Endothelial cell (in vitro differentiated cells): ENCODE measurements around the gene FUT7. TPM values are rescaled to one million over a fixed set of nuclear protein-coding genes. Genes with fewer than 3 reads are reported as not detected.
A peak's percentile ranks its signal among the peaks of the same experiment; 100 is the strongest.

Experiments used
- DNase-seq: peaks from one replicate; pipeline ENCODE4 v3.0.0; 2021; ENCODE audit warnings: low spot score
- H3K27ac Mint-ChIP-seq: one replicate; pipeline ENCODE4 v1.8.0; 2021; ENCODE audit warnings: mixed read lengths, inconsistent platforms; ENCODE audit not compliant: unreplicated experiment
- H3K27me3 Mint-ChIP-seq: one replicate; pipeline ENCODE4 v1.8.0; 2021; ENCODE audit warnings: mild to moderate bottlenecking, moderate library complexity, mixed read lengths, inconsistent platforms; ENCODE audit not compliant: unreplicated experiment
- H3K36me3 Mint-ChIP-seq: one replicate; pipeline ENCODE4 v1.8.0; 2021; ENCODE audit warnings: mild to moderate bottlenecking, low read depth, mixed read lengths, inconsistent platforms; ENCODE audit not compliant: unreplicated experiment
- H3K4me1 Mint-ChIP-seq: one replicate; pipeline ENCODE4 v1.8.0; 2021; ENCODE audit warnings: mild to moderate bottlenecking, mixed read lengths, inconsistent platforms; ENCODE audit not compliant: unreplicated experiment
- H3K4me3 Mint-ChIP-seq: one replicate; pipeline ENCODE4 v1.8.0; 2021; ENCODE audit warnings: mild to moderate bottlenecking, mixed read lengths, inconsistent platforms; ENCODE audit not compliant: unreplicated experiment
- H3K9me3 Mint-ChIP-seq: one replicate; pipeline ENCODE4 v1.8.0; 2021; ENCODE audit warnings: mixed read lengths, inconsistent platforms; ENCODE audit not compliant: unreplicated experiment
- total RNA-seq: library from RNA; stranded (reverse); fragmentation: NEBNext Ultra II Directional; extraction: Animal tissue kit (Norgen Biotek cat#: 25700); gene quantifications from one replicate; pipeline ENCODE4 v1.2.1, GENCODE V29; 2021; ENCODE audit not compliant: unreplicated experiment
- TF ChIP-seq, protein P1 (sequence below): fragments of 200-600 bp; sonication (generic); IDR thresholded peaks from one replicate; pipeline ENCODE4 v1.5.0; 2021; ENCODE audit warnings: antibody characterized with exemption; ENCODE audit not compliant: unreplicated experiment

The FUT7 gene
- total RNA-seq, 1 donor from 2014 or later: not detected

DNA sequence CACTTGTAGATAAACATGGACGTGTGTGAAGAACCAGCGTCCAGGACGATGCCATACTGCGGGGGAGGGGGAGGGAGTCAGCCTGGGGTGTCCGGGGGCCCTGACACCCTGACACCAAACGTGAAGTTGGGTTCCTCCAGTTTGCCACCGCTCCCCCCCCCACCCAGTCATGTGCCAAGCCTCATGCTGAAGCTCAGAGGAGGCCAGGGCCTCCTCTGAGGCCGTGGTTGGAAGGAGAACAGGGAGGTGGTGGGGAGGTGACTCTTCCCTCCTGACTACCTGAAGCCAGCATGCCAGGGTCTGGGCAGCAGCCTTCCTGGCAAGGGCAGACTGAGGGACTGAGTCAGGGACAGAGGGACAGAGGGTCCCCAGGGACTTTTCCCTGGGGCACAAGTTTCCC is 20.4 kb upstream of the FUT7 start:
- H3K4me3 Mint-ChIP-seq: no peak overlapping the region
- TF ChIP-seq, protein P1, sequence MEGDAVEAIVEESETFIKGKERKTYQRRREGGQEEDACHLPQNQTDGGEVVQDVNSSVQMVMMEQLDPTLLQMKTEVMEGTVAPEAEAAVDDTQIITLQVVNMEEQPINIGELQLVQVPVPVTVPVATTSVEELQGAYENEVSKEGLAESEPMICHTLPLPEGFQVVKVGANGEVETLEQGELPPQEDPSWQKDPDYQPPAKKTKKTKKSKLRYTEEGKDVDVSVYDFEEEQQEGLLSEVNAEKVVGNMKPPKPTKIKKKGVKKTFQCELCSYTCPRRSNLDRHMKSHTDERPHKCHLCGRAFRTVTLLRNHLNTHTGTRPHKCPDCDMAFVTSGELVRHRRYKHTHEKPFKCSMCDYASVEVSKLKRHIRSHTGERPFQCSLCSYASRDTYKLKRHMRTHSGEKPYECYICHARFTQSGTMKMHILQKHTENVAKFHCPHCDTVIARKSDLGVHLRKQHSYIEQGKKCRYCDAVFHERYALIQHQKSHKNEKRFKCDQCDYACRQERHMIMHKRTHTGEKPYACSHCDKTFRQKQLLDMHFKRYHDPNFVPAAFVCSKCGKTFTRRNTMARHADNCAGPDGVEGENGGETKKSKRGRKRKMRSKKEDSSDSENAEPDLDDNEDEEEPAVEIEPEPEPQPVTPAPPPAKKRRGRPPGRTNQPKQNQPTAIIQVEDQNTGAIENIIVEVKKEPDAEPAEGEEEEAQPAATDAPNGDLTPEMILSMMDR: no peak
- peaks cover 4% of the 10 kb centered on the region for H3K4me1 Mint-ChIP-seq
- H3K36me3 Mint-ChIP-seq: no peaks in the 10 kb centered on the region
- H3K27ac Mint-ChIP-seq: no peak overlapping the region
- peaks cover 3% of the 10 kb centered on the region for H3K27me3 Mint-ChIP-seq
- DNase-seq: no peak
- H3K9me3 Mint-ChIP-seq: no peaks in the 10 kb centered on the region

- no peaks in the 10 kb centered on the region for H3K36me3 Mint-ChIP-seq
- peaks cover 4% of the 10 kb centered on the region for H3K4me1 Mint-ChIP-seq
- no peak for DNase-seq
- no peak overlapping the region for H3K4me3 Mint-ChIP-seq
- peaks cover 3% of the 10 kb centered on the region for H3K27me3 Mint-ChIP-seq
- no peak overlapping the region for H3K27ac Mint-ChIP-seq
- no peaks in the 10 kb centered on the region for H3K9me3 Mint-ChIP-seq
- TF ChIP-seq, protein P1: no peak
Measured at GRCh38 chr9:137051145-137051724, 19.3 kb upstream of the FUT7 start.

DNA sequence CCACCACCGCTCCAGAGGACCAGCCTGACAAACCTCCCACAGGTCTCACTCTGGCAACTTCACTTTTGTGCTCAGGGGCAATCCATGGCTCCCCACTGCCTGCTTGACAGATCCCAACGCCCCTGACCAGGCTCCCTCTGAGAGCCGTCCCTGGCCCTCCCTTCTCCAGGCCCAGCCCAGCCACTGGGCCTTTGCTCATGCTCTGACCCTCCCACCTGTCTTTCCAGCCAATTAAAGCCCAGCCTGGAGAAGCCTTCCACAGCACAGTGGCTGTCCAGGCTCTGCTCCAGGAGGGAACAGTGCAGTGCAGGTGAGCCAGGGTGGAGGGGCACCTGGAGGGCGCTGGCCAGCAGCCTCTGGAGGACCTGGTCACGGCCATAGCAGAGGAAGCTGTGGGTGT is 18.7 kb upstream of the FUT7 start:
- no peak for DNase-seq
- Mint-ChIP-seq H3K36me3 (no peaks in the 10 kb centered on the region), H3K27me3 (peaks cover 3% of the 10 kb centered on the region), H3K4me3 (no peak overlapping the region), H3K4me1 (peaks cover 4% of the 10 kb centered on the region), H3K9me3 (no peaks in the 10 kb centered on the region), H3K27ac (no peak overlapping the region)
- TF ChIP-seq, protein P1: no peak

GRCh38 chr9:137049544-137050449 is 17.9 kb upstream of the FUT7 start:
- H3K4me3 Mint-ChIP-seq: no peak overlapping the region
- peaks cover 6% of the 10 kb centered on the region for H3K4me1 Mint-ChIP-seq
- H3K27ac Mint-ChIP-seq: no peak overlapping the region
- no peaks in the 10 kb centered on the region for H3K9me3 Mint-ChIP-seq
- DNase-seq: peak; percentile 77
- H3K27me3 Mint-ChIP-seq: peaks cover 3% of the 10 kb centered on the region
- no peaks in the 10 kb centered on the region for H3K36me3 Mint-ChIP-seq
- TF ChIP-seq, protein P1: peak; percentile 52
